ENCODE measurements around the gene STIMATE. TPM values are rescaled to one million over a fixed set of nuclear protein-coding genes. Genes with fewer than 3 reads are reported as not detected.

STIMATE gene
- polyA plus RNA-seq, 1 donor = 7.0 TPM

GRCh38 chr3:52817860-52818259 lies 79.5 kb downstream of the STIMATE start:
- no peak for DNase-seq (ENCODE audit: low read depth)

- DNase-seq (ENCODE audit: low read depth) = no peak
These were observed 80.1 kb downstream of the STIMATE start for GRCh38 chr3:52817221-52817620.

- DNase-seq (ENCODE audit: low read depth) = no peak
These were observed 80.7 kb downstream of the STIMATE start for GRCh38 chr3:52816654-52817053.

- no peak for DNase-seq (ENCODE audit: low read depth)
These were observed 81.1 kb downstream of the STIMATE start for GRCh38 chr3:52816199-52816598.

GRCh38 chr3:52813810-52814209 lies 83.5 kb downstream of the STIMATE start:
- no peak for DNase-seq (ENCODE audit: low read depth)

- DNase-seq (ENCODE audit: low read depth) = no peak
These were observed 85.8 kb downstream of the STIMATE start for GRCh38 chr3:52811452-52812011.

- DNase-seq (ENCODE audit: low read depth) = no peak
These were observed 86.4 kb downstream of the STIMATE start for GRCh38 chr3:52810923-52811322.

- no peak for DNase-seq (ENCODE audit: low read depth)
These were observed 87.5 kb downstream of the STIMATE start for GRCh38 chr3:52809662-52810377.

GRCh38 chr3:52809149-52809548 lies 88.2 kb downstream of the STIMATE start:
- no peak for DNase-seq (ENCODE audit: low read depth)

GRCh38 chr3:52805270-52806039 lies 91.9 kb downstream of the STIMATE start:
- no peak for DNase-seq (ENCODE audit: low read depth)

GRCh38 chr3:52801839-52802238 lies 95.5 kb downstream of the STIMATE start:
- no peak for DNase-seq (ENCODE audit: low read depth)

GRCh38 chr3:52800079-52800478 lies 97.3 kb downstream of the STIMATE start:
- no peak for DNase-seq (ENCODE audit: low read depth)

GRCh38 chr3:52798978-52799476 lies 98.3 kb downstream of the STIMATE start:
- DNase-seq (ENCODE audit: low read depth) = no peak

GRCh38 chr3:52798376-52798977 lies 98.9 kb downstream of the STIMATE start:
- DNase-seq (ENCODE audit: low read depth) = no peak

- DNase-seq (ENCODE audit: low read depth) = no peak
These were observed 100.9 kb downstream of the STIMATE start for GRCh38 chr3:52796411-52796810.

- DNase-seq (ENCODE audit: low read depth) = no peak
These were observed 101.9 kb downstream of the STIMATE start for GRCh38 chr3:52795298-52795900.

GRCh38 chr3:52794612-52795099 lies 102.7 kb downstream of the STIMATE start, which contains the start of gene ITIH3:
ITIH3 (plus strand) TSS chr3:52794796; CDS start chr3:52794804, 8 bp downstream.
- no peak for DNase-seq (ENCODE audit: low read depth)

- DNase-seq (ENCODE audit: low read depth) = no peak
These were observed 103.4 kb downstream of the STIMATE start for GRCh38 chr3:52793702-52794611.

- no peak for DNase-seq (ENCODE audit: low read depth)
These were observed 104.2 kb downstream of the STIMATE start for GRCh38 chr3:52792961-52793695.

- no peak for DNase-seq (ENCODE audit: low read depth)
These were observed 104.9 kb downstream of the STIMATE start for GRCh38 chr3:52792413-52792812.
